OCI-LY7 (cell line): ENCODE data around the gene SCAF8. TPM values are rescaled to one million over a fixed set of nuclear protein-coding genes. Genes with fewer than 3 reads are reported as not detected.

ENCODE experiments used
- Bru-seq: library from RNA; stranded (reverse); fragments of 400-500 nt; gene quantifications from one replicate; lab custom pipeline; 2021; lab: Mats Ljungman, UMichigan
- BruChase-seq, 2 experiments: library from RNA; stranded (reverse); fragments of 400-500 nt; gene quantifications; one replicate each; lab custom pipeline; 2021; lab: Mats Ljungman, UMichigan
- BruUV-seq: library from RNA; stranded (reverse); fragments of 400-500 nt; replicated peaks from 2 replicates; lab custom pipeline; 2021; lab: Mats Ljungman, UMichigan
- CTCF ChIA-PET: fragments of 300-600 bp; sonication (Branson Sonifier 250); formaldehyde crosslinking; loops from one replicate; lab custom pipeline; 2022; ENCODE audit warnings: antibody characterized with exemption; ENCODE audit not compliant: unreplicated experiment; lab: Charles Lee
- POLR2A ChIA-PET: fragments of 300-600 bp; sonication (Branson Sonifier 250); formaldehyde crosslinking; loops from one replicate; lab custom pipeline; 2022; ENCODE audit warnings: antibody characterized with exemption; lab: Charles Lee
- DNase-seq: peaks from one replicate; pipeline ENCODE4 v3.0.0-alpha.2; 2015; ENCODE audit warnings: low spot score
- H2AFZ ChIP-seq: fragments of 200-600 bp; sonication (generic), shearing (Covaris generic); 2 replicates; pipeline ENCODE4 v1.6.1; 2014; ENCODE audit warnings: mild to moderate bottlenecking, antibody characterized with exemption, low read length, moderate library complexity
- H3K27ac ChIP-seq: fragments of 200-600 bp; sonication (generic); 2 replicates; pipeline ENCODE4 v1.5.1; 2014; ENCODE audit warnings: mixed run types, low read depth, mild to moderate bottlenecking, moderate library complexity, low read length, inconsistent platforms; ENCODE audit not compliant: poor library complexity, severe bottlenecking
- H3K36me3 ChIP-seq: fragments of 200-600 bp; sonication (generic); 2 replicates; pipeline ENCODE4 v1.6.1; 2014; ENCODE audit warnings: mild to moderate bottlenecking, antibody characterized with exemption, low read length, moderate library complexity, mixed read lengths; ENCODE audit not compliant: insufficient read depth
- H3K4me1 ChIP-seq: fragments of 200-600 bp; sonication (generic); 2 replicates; pipeline ENCODE4 v1.5.1; 2014; ENCODE audit warnings: mild to moderate bottlenecking, low read length; ENCODE audit not compliant: insufficient read depth, poor library complexity, severe bottlenecking
- H3K4me2 ChIP-seq: fragments of 200-600 bp; sonication (generic); 2 replicates; pipeline ENCODE4 v1.6.1; 2014; ENCODE audit warnings: mild to moderate bottlenecking, low read length
- H3K4me3 ChIP-seq: fragments of 200-600 bp; sonication (generic); 2 replicates; pipeline ENCODE4 v1.5.1; 2014; ENCODE audit warnings: mild to moderate bottlenecking, low read depth, low read length; ENCODE audit not compliant: poor library complexity, severe bottlenecking
- H3K79me2 ChIP-seq: fragments of 200-600 bp; sonication (generic); 2 replicates; pipeline ENCODE4 v1.6.1; 2016; ENCODE audit warnings: low read depth, mild to moderate bottlenecking, low read length, moderate library complexity, mixed read lengths; ENCODE audit not compliant: insufficient read depth
- H3K9me2 ChIP-seq: fragments of 200-600 bp; sonication (generic); 2 replicates; pipeline ENCODE4 v1.6.1; 2016; ENCODE audit warnings: mild to moderate bottlenecking, low read length, mixed read lengths; ENCODE audit not compliant: insufficient read depth
- H3K9me3 ChIP-seq: fragments of 200-600 bp; sonication (generic); 2 replicates; pipeline ENCODE4 v1.6.1; 2014; ENCODE audit warnings: mild to moderate bottlenecking, mixed run types, low read length, mixed read lengths
- H4K20me1 ChIP-seq: fragments of 200-600 bp; sonication (generic); 2 replicates; pipeline ENCODE4 v1.6.1; 2014; ENCODE audit warnings: mild to moderate bottlenecking, antibody characterized with exemption, low read length, moderate library complexity, mixed read lengths; ENCODE audit not compliant: insufficient read depth
- CTCF ChIP-seq: fragments of 200-600 bp; sonication (generic); conservative IDR thresholded peaks from 2 replicates; pipeline ENCODE4 v1.5.1; 2014; ENCODE audit warnings: mild to moderate bottlenecking, antibody characterized with exemption, low read length, moderate library complexity, mixed read lengths
- EZH2phosphoT487 ChIP-seq: fragments of 200-600 bp; sonication (generic); IDR thresholded peaks from 2 replicates; pipeline ENCODE4 v1.6.1; 2018; ENCODE audit warnings: low read depth, borderline replicate concordance, mild to moderate bottlenecking, mixed run types, antibody characterized with exemption, low read length, moderate library complexity, mixed read lengths
- intact Hi-C: fragments of 100-400 bp; cut with micrococcal nuclease; formaldehyde crosslinking; loops from one replicate; pipeline ENCODE4 v1.10.0; 2022; ENCODE audit not compliant: unreplicated experiment
- long read RNA-seq: library from polyadenylated mRNA; stranded (forward); transcript quantifications from one replicate; pipeline ENCODE4 v2.0.0, GENCODE V29; 2022
- total RNA-seq, 2 experiments: library from RNA; depleted of rRNA in 1 of 2; stranded (reverse); fragments of >200 nt in 1 of 2; shearing (Covaris generic) in 1 of 2; gene quantifications; 2 replicates each; pipeline ENCODE4 v1.2.3, GENCODE V29; 2014 to 2022

SCAF8 gene
- total RNA-seq (2014; rRNA removed; shearing (Covaris generic)) = 23.9 and 25.8 TPM in 2 replicates
- total RNA-seq (2022) = 47.0 and 50.0 TPM in 2 replicates
- Bru-seq, nascent RNA = percentile 95 among the genes with signal in this experiment
- BruChase-seq, experiment 1, labeled RNA remaining after a 6-hour chase = percentile 90 among the genes with signal in this experiment
- percentile 89 among the genes with signal in this experiment for BruChase-seq, experiment 2, labeled RNA remaining after a 2-hour chase
- long read RNA-seq, full-length matches to known transcripts = 45 of 79 reads
- long read RNA-seq, partial matches to known transcripts = 11 of 79 reads
- long read RNA-seq, other reads (novel, unspliced or antisense) = 23 of 79 reads

- Histone ChIP-seq H3K4me1 (peaks cover 40% of the 10 kb centered on the region), H3K27ac (peak within 1 kb of the TSS; percentile 77), H3K79me2 (peaks cover 46% of the 10 kb centered on the region), H3K9me2 (no peaks in the 10 kb centered on the region), H3K4me3 (peak within 1 kb of the TSS; percentile 98), H3K9me3 (no peaks in the 10 kb centered on the region), H2AFZ (peak within 1 kb of the TSS; percentile 96), H4K20me1 (peaks cover 26% of the 10 kb centered on the region), H3K4me2 (peak within 1 kb of the TSS; percentile 98), H3K36me3 (peaks cover 24% of the 10 kb centered on the region)
- ChIA-PET CTCF (no interaction called here), POLR2A (no interaction called here)
- no peak for TF ChIP-seq EZH2phosphoT487
- peak; percentile 77 for TF ChIP-seq CTCF
- DNase-seq = peak; percentile 90
- intact Hi-C loops = loop anchor here (1.0 to 5.0 kb wide), 4 partner anchors 58 to 444 kb away; no protein-coding TSS in a partner anchor
- no TSS peak for BruUV-seq
Measured at GRCh38 chr6:154733183-154733625, at the start of gene SCAF8. Gene SCAF8, plus strand, starts transcription at chr6:154733416. Its CDS starts 485 bp downstream, at chr6:154733901.

GRCh38 chr6:154683756-154684523 lies 49.3 kb upstream of the SCAF8 start:
- TF ChIP-seq CTCF (no peak), EZH2phosphoT487 (no peak)
- no peaks in the 10 kb centered on the region for H4K20me1 ChIP-seq
- peak overlapping the region; percentile 26 for H3K4me3 ChIP-seq
- no peaks in the 10 kb centered on the region for H3K9me3 ChIP-seq
- peaks cover 26% of the 10 kb centered on the region for H3K4me1 ChIP-seq
- no peaks in the 10 kb centered on the region for H3K9me2 ChIP-seq
- H3K27ac ChIP-seq = peak overlapping the region; percentile 69
- no peaks in the 10 kb centered on the region for H3K79me2 ChIP-seq
- ChIA-PET POLR2A (interaction anchor here (0.6 to 1.6 kb wide), 7 partner anchors 9 to 756 kb away, joined by 3 to 5 read pairs (median 3); no protein-coding TSS in a partner anchor), CTCF (interaction anchor here (0.6 to 1.4 kb wide), 3 partner anchors 8 to 1197 kb away, joined by 3 read pairs; no protein-coding TSS in a partner anchor)
- H3K36me3 ChIP-seq = no peaks in the 10 kb centered on the region
- BruUV-seq = no TSS peak
- peak overlapping the region; percentile 89 for H2AFZ ChIP-seq
- intact Hi-C loops = no loop called here
- peak; percentile 69 for DNase-seq
- peak overlapping the region; percentile 66 for H3K4me2 ChIP-seq
